H9 (cell line): ENCODE data around the gene KRTAP20-4. TPM values are rescaled to one million over a fixed set of nuclear protein-coding genes. Genes with fewer than 3 reads are reported as not detected.

Experiments
- DNase-seq: peaks from one replicate; pipeline ENCODE4 v3.0.0-alpha.2; 2017
- H2AFZ ChIP-seq: one replicate; pipeline ENCODE4 v1.6.1; 2013; ENCODE audit warnings: mild to moderate bottlenecking, low read length, control low read depth, moderate library complexity
- H2AK5ac ChIP-seq: 2 replicates; pipeline ENCODE4 v1.6.1; 2013; ENCODE audit warnings: low read length, control low read depth, mixed read lengths; ENCODE audit not compliant: insufficient read length
- H2BK120ac ChIP-seq: one replicate; pipeline ENCODE4 v1.6.1; 2013; ENCODE audit warnings: low read depth, mild to moderate bottlenecking, low read length, control low read depth, inconsistent platforms; ENCODE audit not compliant: poor library complexity, severe bottlenecking
- H2BK12ac ChIP-seq: 2 replicates; pipeline ENCODE4 v1.6.1; 2013; ENCODE audit warnings: low read length, control low read depth, mixed read lengths, low read depth; ENCODE audit not compliant: insufficient read length
- H2BK15ac ChIP-seq: 2 replicates; pipeline ENCODE4 v1.6.1; 2013; ENCODE audit warnings: low read depth, low read length, control low read depth
- H2BK20ac ChIP-seq: one replicate; pipeline ENCODE4 v1.6.1; 2013; ENCODE audit warnings: low read depth, mild to moderate bottlenecking, low read length, control low read depth, inconsistent platforms; ENCODE audit not compliant: poor library complexity, severe bottlenecking
- H2BK5ac ChIP-seq: 2 replicates; pipeline ENCODE4 v1.6.1; 2013; ENCODE audit warnings: low read length, control low read depth, mixed read lengths; ENCODE audit not compliant: insufficient read length
- H3K14ac ChIP-seq: 2 replicates; pipeline ENCODE4 v1.6.1; 2013; ENCODE audit warnings: low read length, control low read depth; ENCODE audit not compliant: insufficient read depth
- H3K18ac ChIP-seq: 2 replicates; pipeline ENCODE4 v1.6.1; 2013; ENCODE audit warnings: low read depth, mild to moderate bottlenecking, mixed read lengths, low read length, control low read depth; ENCODE audit not compliant: insufficient read length
- H3K23ac ChIP-seq: 2 replicates; pipeline ENCODE4 v1.6.1; 2013; ENCODE audit warnings: low read length, control low read depth, mixed read lengths, low read depth; ENCODE audit not compliant: insufficient read length
- H3K23me2 ChIP-seq: 2 replicates; pipeline ENCODE4 v1.6.1; 2013; ENCODE audit warnings: low read depth, mild to moderate bottlenecking, mixed read lengths, low read length, control low read depth; ENCODE audit not compliant: insufficient read length, poor library complexity, severe bottlenecking
- H3K27ac ChIP-seq: 2 replicates; pipeline ENCODE4 v1.5.1; 2013; ENCODE audit warnings: low read length, control low read depth, mixed read lengths, low read depth; ENCODE audit not compliant: insufficient read length
- H3K27me3 ChIP-seq: 2 replicates; pipeline ENCODE4 v1.6.1; 2013; ENCODE audit warnings: low read length, control low read depth, inconsistent platforms; ENCODE audit not compliant: insufficient read depth
- H3K4ac ChIP-seq: 2 replicates; pipeline ENCODE4 v1.6.1; 2013; ENCODE audit warnings: low read depth, mild to moderate bottlenecking, control low read depth, inconsistent platforms, low read length, moderate library complexity
- H3K4me1 ChIP-seq: 2 replicates; pipeline ENCODE4 v1.6.1; 2013; ENCODE audit warnings: low read length, control low read depth, inconsistent platforms; ENCODE audit not compliant: insufficient read depth
- H3K4me2 ChIP-seq: 2 replicates; pipeline ENCODE4 v1.6.1; 2013; ENCODE audit warnings: low read length, control low read depth, mixed read lengths; ENCODE audit not compliant: insufficient read length, insufficient read depth
- H3K56ac ChIP-seq: 2 replicates; pipeline ENCODE4 v1.6.1; 2013; ENCODE audit warnings: low read depth, mild to moderate bottlenecking, mixed read lengths, low read length, control low read depth; ENCODE audit not compliant: insufficient read length
- H3K79me1 ChIP-seq: 2 replicates; pipeline ENCODE4 v1.6.1; 2013; ENCODE audit warnings: low read depth, mild to moderate bottlenecking, moderate library complexity, low read length, control low read depth, inconsistent platforms; ENCODE audit not compliant: insufficient read depth, poor library complexity, severe bottlenecking
- H3K79me2 ChIP-seq: 2 replicates; pipeline ENCODE4 v1.6.1; 2013; ENCODE audit warnings: low read length, control low read depth, inconsistent platforms; ENCODE audit not compliant: insufficient read depth
- H3K9ac ChIP-seq: 2 replicates; pipeline ENCODE4 v1.6.1; 2013; ENCODE audit warnings: low read length, control low read depth, mixed read lengths; ENCODE audit not compliant: insufficient read length; ENCODE audit errors: extremely low read depth
- H3K9me3 ChIP-seq: one replicate; pipeline ENCODE4 v1.6.1; 2013; ENCODE audit warnings: low read depth, low read length, inconsistent platforms; ENCODE audit not compliant: control insufficient read depth
- H3T11ph ChIP-seq: one replicate; pipeline ENCODE4 v1.6.1; 2013; ENCODE audit warnings: mild to moderate bottlenecking, low read length, control low read depth, inconsistent platforms
- H4K20me1 ChIP-seq: one replicate; pipeline ENCODE4 v1.6.1; 2013; ENCODE audit not compliant: control insufficient read depth, insufficient read length, insufficient read depth
- H4K5ac ChIP-seq: 2 replicates; pipeline ENCODE4 v1.6.1; 2013; ENCODE audit warnings: low read depth, mild to moderate bottlenecking, mixed read lengths, low read length, control low read depth; ENCODE audit not compliant: insufficient read length
- H4K8ac ChIP-seq: replicated peaks from 2 replicates; pipeline ENCODE4 v1.6.1; 2013; ENCODE audit warnings: low read length, control low read depth, mixed read lengths, low read depth; ENCODE audit not compliant: insufficient read length
- H4K91ac ChIP-seq: 2 replicates; pipeline ENCODE4 v1.6.1; 2013; ENCODE audit warnings: low read depth, mild to moderate bottlenecking, moderate library complexity, mixed read lengths, low read length, control low read depth; ENCODE audit not compliant: insufficient read length
- H3K27ac Mint-ChIP-seq, 3 experiments: 2 replicates in 2 of 3; 3 replicates in 1 of 3; pipeline ENCODE4 v1.8.0; 2020 to 2021; ENCODE audit warnings: mixed read lengths in 3 of 3, mild to moderate bottlenecking in 1 of 3, moderate library complexity in 1 of 3
- H3K27me3 Mint-ChIP-seq: 2 replicates; pipeline ENCODE4 v1.8.0; 2021; ENCODE audit warnings: low read depth, mild to moderate bottlenecking, moderate library complexity, mixed read lengths
- H3K36me3 Mint-ChIP-seq, 3 experiments: 2 replicates in 2 of 3; 3 replicates in 1 of 3; pipeline ENCODE4 v1.8.0; 2020 to 2021; ENCODE audit warnings: low read depth in 3 of 3, mixed read lengths in 3 of 3; ENCODE audit not compliant: insufficient read depth in 1 of 3
- H3K4me1 Mint-ChIP-seq, 2 experiments: 2 replicates each; pipeline ENCODE4 v1.8.0; 2020; ENCODE audit warnings: mixed read lengths in 2 of 2
- H3K4me3 Mint-ChIP-seq, 2 experiments: 2 replicates in 1 of 2; 3 replicates in 1 of 2; pipeline ENCODE4 v1.8.0; 2020 to 2021; ENCODE audit warnings: mild to moderate bottlenecking in 2 of 2, mixed read lengths in 2 of 2, moderate library complexity in 1 of 2
- H3K9me3 Mint-ChIP-seq, 2 experiments: 2 replicates in 1 of 2; 3 replicates in 1 of 2; pipeline ENCODE4 v1.8.0; 2020; ENCODE audit warnings: mild to moderate bottlenecking in 2 of 2, mixed read lengths in 2 of 2, moderate library complexity in 1 of 2
- CTCF ChIP-seq: fragments of 200-600 bp; sonication (generic); conservative IDR thresholded peaks from 3 replicates; pipeline ENCODE4 v1.8.0; 2021; ENCODE audit warnings: antibody characterized with exemption, mild to moderate bottlenecking
- WGBS: extraction: QIAGEN DNeasy Blood & Tissue Kit; methylation state at CpG from one replicate; pipeline ENCODE4 v1.1.7; 2013; ENCODE audit warnings: missing lambda C conversion rate, low lambda C conversion rate, mixed read lengths; ENCODE audit not compliant: insufficient read length; ENCODE audit errors: extremely low coverage; 5-methylcytosine and 5-hydroxymethylcytosine counted together
- total RNA-seq: library from RNA; stranded (reverse); gene quantifications from 2 replicates; pipeline ENCODE4 v1.2.1, GENCODE V29; 2021

The KRTAP20-4 gene
- total RNA-seq, 1 experiment from 2014 or later = not detected

GRCh38 chr21:30629200-30629599 lies 8.8 kb downstream of the KRTAP20-4 start:
- peaks cover 12 to 43% of the 10 kb centered on the region in 2 experiments for H3K9me3 Mint-ChIP-seq
- H2BK120ac ChIP-seq = no peak overlapping the region
- no peak overlapping the region for H3K23ac ChIP-seq
- H3K4ac ChIP-seq = no peak overlapping the region
- H3K9me3 ChIP-seq = no peaks in the 10 kb centered on the region
- no peak overlapping the region for H4K8ac ChIP-seq
- no peak overlapping the region for H4K91ac ChIP-seq
- H3K27me3 ChIP-seq = no peaks in the 10 kb centered on the region
- no peaks in the 10 kb centered on the region for H3K23me2 ChIP-seq
- H2BK15ac ChIP-seq = no peak overlapping the region
- H3T11ph ChIP-seq = no peak overlapping the region
- H3K27ac Mint-ChIP-seq = no peak overlapping the region
- TF ChIP-seq CTCF = no peak
- no peak overlapping the region for H3K56ac ChIP-seq
- no peak overlapping the region for H3K4me2 ChIP-seq
- H3K14ac ChIP-seq = no peak overlapping the region
- no peak overlapping the region for H3K27ac ChIP-seq
- no peaks in the 10 kb centered on the region for H3K79me2 ChIP-seq
- H2BK12ac ChIP-seq = no peak overlapping the region
- no peaks in the 10 kb centered on the region for H3K79me1 ChIP-seq
- H2AK5ac ChIP-seq = no peak overlapping the region
- WGBS = no CpG with 5 or more reads among the region's 1 CpG
- no peaks in the 10 kb centered on the region for H4K20me1 ChIP-seq
- no peak overlapping the region for H3K9ac ChIP-seq
- H2BK5ac ChIP-seq = no peak overlapping the region
- no peak overlapping the region for H2BK20ac ChIP-seq
- no peak overlapping the region for H3K4me3 Mint-ChIP-seq
- H3K36me3 Mint-ChIP-seq = peaks cover 6 to 33% (median 15%) of the 10 kb centered on the region in 3 experiments
- no peaks in the 10 kb centered on the region for H3K4me1 Mint-ChIP-seq
- 0 out of 2 replicates have a peak, but pooled peaks cover 3% of the 10 kb centered on the region for H3K4me1 ChIP-seq
- H2AFZ ChIP-seq = no peak overlapping the region
- no peak overlapping the region for H3K18ac ChIP-seq
- no peak for DNase-seq
- H3K27me3 Mint-ChIP-seq = peaks cover 6% of the 10 kb centered on the region
- H4K5ac ChIP-seq = no peak overlapping the region
